Ishikawa (cell line): ENCODE results near the gene GRM7.

Experiments used
- CREB1 ChIP-seq: IDR thresholded peaks from 2 replicates; pipeline ENCODE4 v1.6.1; 2012; ENCODE audit warnings: low read depth
- EGR1 ChIP-seq: IDR thresholded peaks from 2 replicates; pipeline ENCODE4 v1.6.1; 2012
- EP300 ChIP-seq: IDR thresholded peaks from 2 replicates; pipeline ENCODE4 v1.6.1; 2012; ENCODE audit warnings: borderline replicate concordance
- MAX ChIP-seq: IDR thresholded peaks from 2 replicates; pipeline ENCODE4 v1.6.1; 2012
- RAD21 ChIP-seq: IDR thresholded peaks from 2 replicates; pipeline ENCODE4 v1.6.1; 2012; ENCODE audit warnings: low read depth
- REST ChIP-seq: IDR thresholded peaks from 2 replicates; pipeline ENCODE4 v1.6.1; 2012; ENCODE audit warnings: low read depth, mild to moderate bottlenecking
- TAF1 ChIP-seq: IDR thresholded peaks from 2 replicates; pipeline ENCODE4 v1.6.1; 2012; ENCODE audit warnings: low read depth, mild to moderate bottlenecking
- YY1 ChIP-seq: IDR thresholded peaks from 2 replicates; pipeline ENCODE4 v1.6.1; 2012; ENCODE audit warnings: low read depth

- no peak for TF ChIP-seq RAD21
- TF ChIP-seq CREB1 = no peak
- TF ChIP-seq TAF1 = no peak
- no peak for TF ChIP-seq REST
- no peak for TF ChIP-seq EP300
- no peak for TF ChIP-seq YY1
- TF ChIP-seq MAX = no peak
- TF ChIP-seq EGR1 = no peak
These were observed 428.2 kb downstream of the GRM7 start for GRCh38 chr3:7289121-7289520.
